ENCODE data around the gene KCNG1.

GRCh38 chr20:51020657-51021056 lies 2.2 kb downstream of the KCNG1 start:
- TF ChIP-seq MXD4 (CRISPR knock-in tag; IDR thresholded peaks at IDR 0.05) (no peak), ZNF138 (CRISPR knock-in tag; IDR thresholded peaks at IDR 0.05; ENCODE audit: low read depth) (no peak), ZNF234 (CRISPR knock-in tag; conservative IDR thresholded peaks at IDR 0.05) (no peak), ZBTB42 (CRISPR knock-in tag; IDR thresholded peaks at IDR 0.05) (no peak), MTF1 (CRISPR knock-in tag; IDR thresholded peaks at IDR 0.05) (no peak)
